Sigmoid colon (tissue), 4 donors: Measurements from ENCODE around the gene USP37.

Source experiments
- CTCF ChIP-seq, 4 experiments: fragments of 450-650 bp in 3 of 4; fragments of 200-600 bp in 1 of 4; IDR thresholded peaks; one replicate each; pipeline ENCODE4 v1.5.1; 2016 to 2019; ENCODE audit warnings: antibody characterized with exemption in 4 of 4, mild to moderate bottlenecking in 3 of 4, moderate library complexity in 2 of 4
- EP300 ChIP-seq, 4 donors: sonication (generic); formaldehyde crosslinking; IDR thresholded peaks; one replicate each; pipeline ENCODE4 v1.6.1; 2017; ENCODE audit warnings: antibody characterized with exemption in 4 of 4
- POLR2A ChIP-seq, 2 donors: fragments of 450-650 bp; IDR thresholded peaks; one replicate each; pipeline ENCODE4 v1.6.1; 2016; ENCODE audit warnings: antibody characterized with exemption in 2 of 2, mild to moderate bottlenecking in 2 of 2, moderate library complexity in 2 of 2

- no peak for TF ChIP-seq CTCF (IDR thresholded peaks at IDR 0.05)
- TF ChIP-seq POLR2A (IDR thresholded peaks at IDR 0.05), result no peak
- TF ChIP-seq EP300 (IDR thresholded peaks at IDR 0.05), result no peak
Measured at GRCh38 chr2:218434456-218434855, 133.7 kb downstream of the USP37 start.
